GM21381 (cell line): ENCODE results near the gene BMP7.

ENCODE experiments used
- ATAC-seq: cut with Tn5 transposase; IDR thresholded peaks from one replicate; pipeline ENCODE4 v1.9.1; 2021; ENCODE audit warnings: mild to moderate bottlenecking, moderate library complexity; ENCODE audit not compliant: unreplicated experiment

BMP7 gene

GRCh38 chr20:57214948-57215347 lies 51.5 kb downstream of the BMP7 start:
- no peak for ATAC-seq

GRCh38 chr20:57214427-57214826 lies 52.0 kb downstream of the BMP7 start:
- ATAC-seq = no peak

- ATAC-seq = no peak
Measured at GRCh38 chr20:57213924-57214323, 52.5 kb downstream of the BMP7 start.

GRCh38 chr20:57213291-57213690 lies 53.1 kb downstream of the BMP7 start:
- no peak for ATAC-seq

- ATAC-seq = no peak
Measured at GRCh38 chr20:57212534-57213276, 53.7 kb downstream of the BMP7 start.

- ATAC-seq = no peak
Measured at GRCh38 chr20:57211908-57212533, 54.4 kb downstream of the BMP7 start.

- ATAC-seq = no peak
Measured at GRCh38 chr20:57211406-57211805, 55.0 kb downstream of the BMP7 start.

- ATAC-seq = no peak
Measured at GRCh38 chr20:57210911-57211280, 55.5 kb downstream of the BMP7 start.

- no peak for ATAC-seq
Measured at GRCh38 chr20:57210054-57210910, 56.2 kb downstream of the BMP7 start.

- no peak for ATAC-seq
Measured at GRCh38 chr20:57209413-57209812, 57.0 kb downstream of the BMP7 start.

GRCh38 chr20:57208198-57208597 lies 58.2 kb downstream of the BMP7 start:
- ATAC-seq = no peak

GRCh38 chr20:57207251-57207650 lies 59.2 kb downstream of the BMP7 start:
- ATAC-seq = no peak

- no peak for ATAC-seq
Measured at GRCh38 chr20:57205606-57206219, 60.7 kb downstream of the BMP7 start.

GRCh38 chr20:57203986-57204385 lies 62.5 kb downstream of the BMP7 start:
- no peak for ATAC-seq

- ATAC-seq = no peak
Measured at GRCh38 chr20:57203204-57203603, 63.2 kb downstream of the BMP7 start.

GRCh38 chr20:57202309-57202708 lies 64.1 kb downstream of the BMP7 start:
- no peak for ATAC-seq

GRCh38 chr20:57200882-57201695 lies 65.4 kb downstream of the BMP7 start:
- no peak for ATAC-seq

GRCh38 chr20:57199656-57200405 lies 66.6 kb downstream of the BMP7 start:
- no peak for ATAC-seq

- ATAC-seq = no peak
Measured at GRCh38 chr20:57198132-57199072, 68.0 kb downstream of the BMP7 start.
